SK-N-SH (cell line): ENCODE measurements around the gene JAK1. TPM values are rescaled to one million over a fixed set of nuclear protein-coding genes. Genes with fewer than 3 reads are reported as not detected.
A peak's percentile ranks its signal among the peaks of the same experiment; 100 is the strongest.

ENCODE experiments used
- CTCF ChIA-PET: fragments of 300-600, 350-600 bp; formaldehyde crosslinking; extraction: SDS; loops from one replicate; lab custom pipeline; 2021; lab: Yijun Ruan, JAX
- POLR2A ChIA-PET: fragments of 350-600 bp; sonication (Branson Sonifier 250); formaldehyde crosslinking; extraction: SDS; loops from one replicate; lab custom pipeline; 2020; ENCODE audit warnings: antibody characterized with exemption, inconsistent platforms; lab: Yijun Ruan, JAX
- DNase-seq: peaks from one replicate; pipeline ENCODE4 v3.0.0; 2012
- H2AFZ ChIP-seq: fragments of 200-600 bp; sonication (generic); 2 replicates; pipeline ENCODE4 v1.8.1; 2016; ENCODE audit warnings: antibody characterized with exemption, mild to moderate bottlenecking, low read depth
- H3F3A ChIP-seq: fragments of 200-600 bp; sonication (generic); replicated peaks from 2 replicates; pipeline ENCODE3; 2016; ENCODE audit warnings: antibody characterized with exemption, mild to moderate bottlenecking; ENCODE audit not compliant: insufficient read depth
- H3K27ac ChIP-seq, 2 experiments: fragments of 200-500 bp in 1 of 2; fragments of 200-600 bp in 1 of 2; sonication (Bioruptor generic) in 1 of 2; sonication (generic), shearing (Covaris generic) in 1 of 2; 2 replicates each; pipeline versions ENCODE4 v1.5.1 to v1.6.1; 2014 to 2016; ENCODE audit warnings: low read depth in 2 of 2, inconsistent platforms in 1 of 2, low read length in 1 of 2, mild to moderate bottlenecking in 1 of 2, mixed read lengths in 1 of 2
- H3K27me3 ChIP-seq: fragments of 200-600 bp; sonication (generic), shearing (Covaris generic); 2 replicates; pipeline ENCODE4 v1.6.1; 2016; ENCODE audit warnings: mixed run types; ENCODE audit not compliant: insufficient read depth
- H3K36me3 ChIP-seq, 2 experiments: fragments of 200-500 bp in 1 of 2; fragments of 200-600 bp in 1 of 2; sonication (Bioruptor generic) in 1 of 2; sonication (generic) in 1 of 2; replicated peaks in 1 of 2; 2 replicates each; pipeline versions ENCODE3 to v1.5.1; 2014 to 2016; ENCODE audit warnings: low read length in 1 of 2, mild to moderate bottlenecking in 1 of 2; ENCODE audit not compliant: insufficient read depth in 2 of 2, control insufficient read depth in 1 of 2
- H3K4me1 ChIP-seq, 2 experiments: fragments of 200-500 bp in 1 of 2; fragments of 200-600 bp in 1 of 2; sonication (Bioruptor generic) in 1 of 2; sonication (generic), shearing (Covaris generic) in 1 of 2; 2 replicates each; pipeline versions ENCODE4 v1.5.1 to v1.6.1; 2014 to 2016; ENCODE audit warnings: low read depth in 1 of 2, low read length in 1 of 2, mixed run types in 1 of 2; ENCODE audit not compliant: insufficient read depth in 2 of 2, control insufficient read depth in 1 of 2
- H3K4me2 ChIP-seq: fragments of 200-600 bp; sonication (generic), shearing (Covaris generic); 2 replicates; pipeline ENCODE4 v1.6.1; 2017; ENCODE audit warnings: mixed run types
- H3K4me3 ChIP-seq, 2 experiments: fragments of 200-500 bp in 1 of 2; fragments of 200-600 bp in 1 of 2; sonication (Bioruptor generic) in 1 of 2; sonication (generic), shearing (Covaris generic) in 1 of 2; 2 replicates each; pipeline versions ENCODE4 v1.5.1 to v1.8.1; 2014 to 2016; ENCODE audit warnings: low read depth in 2 of 2, inconsistent platforms in 1 of 2, low read length in 1 of 2, mild to moderate bottlenecking in 1 of 2, mixed read lengths in 1 of 2, moderate library complexity in 1 of 2
- H3K79me2 ChIP-seq: fragments of 200-600 bp; sonication (generic); 2 replicates; pipeline ENCODE4 v1.8.1; 2017; ENCODE audit warnings: mild to moderate bottlenecking; ENCODE audit not compliant: insufficient read depth
- H3K9ac ChIP-seq: fragments of 200-600 bp; sonication (generic); 2 replicates; pipeline ENCODE4 v1.6.1; 2017; ENCODE audit warnings: mixed run types
- H3K9me2 ChIP-seq: fragments of 200-600 bp; sonication (generic); 2 replicates; pipeline ENCODE4 v1.6.1; 2017; ENCODE audit warnings: mixed run types
- H3K9me3 ChIP-seq: fragments of 200-600 bp; sonication (generic); 2 replicates; pipeline ENCODE4 v1.6.1; 2017; ENCODE audit warnings: mixed run types, mild to moderate bottlenecking, moderate library complexity
- H4K20me1 ChIP-seq: fragments of 200-600 bp; sonication (generic); 2 replicates; pipeline ENCODE4 v1.6.1; 2017; ENCODE audit warnings: mild to moderate bottlenecking, mixed run types; ENCODE audit not compliant: insufficient read depth
- CHD2 ChIP-seq: fragments of 150-350 bp; IDR thresholded peaks from 2 replicates; pipeline ENCODE4 v1.6.1; 2018; ENCODE audit warnings: low read length; ENCODE audit not compliant: partially characterized antibody
- CTCF ChIP-seq: fragments of 200-600 bp; sonication (generic); IDR thresholded peaks from 2 replicates; pipeline ENCODE4 v1.6.1; 2017; ENCODE audit warnings: antibody characterized with exemption, mild to moderate bottlenecking, moderate library complexity
- EP300 ChIP-seq, 2 experiments: IDR thresholded peaks; 2 replicates each; pipeline versions ENCODE4 v1.4.0 to v1.6.1; 2012; ENCODE audit warnings: borderline replicate concordance in 1 of 2, low read depth in 1 of 2, low read length in 1 of 2
- FOXJ3 ChIP-seq: sonication (generic); formaldehyde crosslinking; IDR thresholded peaks from 2 replicates; pipeline ENCODE4 v1.5.1; 2020; ENCODE audit warnings: mild to moderate bottlenecking, missing genetic modification reagents
- FOXM1 ChIP-seq: IDR thresholded peaks from 2 replicates; pipeline ENCODE4 v1.4.0; 2012; ENCODE audit warnings: low read depth, mild to moderate bottlenecking
- GATA2 ChIP-seq: sonication (generic); formaldehyde crosslinking; IDR thresholded peaks from 2 replicates; pipeline ENCODE4 v1.5.0; 2020; ENCODE audit warnings: mild to moderate bottlenecking, missing genetic modification reagents
- JUND ChIP-seq: IDR thresholded peaks from 2 replicates; pipeline ENCODE4 v1.4.0; 2012
- MXI1 ChIP-seq: IDR thresholded peaks from 2 replicates; pipeline ENCODE4 v1.6.1; 2012; ENCODE audit warnings: mild to moderate bottlenecking, low read depth, low read length, improper control_type of control experiment
- NFIC ChIP-seq: IDR thresholded peaks from 2 replicates; pipeline ENCODE4 v1.4.0; 2012; ENCODE audit warnings: borderline replicate concordance
- NRF1 ChIP-seq: IDR thresholded peaks from 2 replicates; pipeline ENCODE4 v1.6.1; 2012; ENCODE audit warnings: low read depth, mild to moderate bottlenecking, low read length
- POLR2AphosphoS5 ChIP-seq: IDR thresholded peaks from 2 replicates; pipeline ENCODE4 v1.6.1; 2012; ENCODE audit warnings: low read depth, low read length
- RCOR1 ChIP-seq: fragments of 150-350 bp; IDR thresholded peaks from 2 replicates; pipeline ENCODE4 v1.6.1; 2017; ENCODE audit warnings: antibody characterized with exemption, low read length
- REST ChIP-seq: IDR thresholded peaks from 2 replicates; pipeline ENCODE4 v1.6.1; 2012; ENCODE audit warnings: mild to moderate bottlenecking, low read depth, low read length, moderate library complexity
- RXRA ChIP-seq: IDR thresholded peaks from 2 replicates; pipeline ENCODE4 v1.4.0; 2012; ENCODE audit warnings: low read depth, mild to moderate bottlenecking, borderline replicate concordance
- SIN3A ChIP-seq: IDR thresholded peaks from 2 replicates; pipeline ENCODE4 v1.6.1; 2012; ENCODE audit warnings: low read depth, mild to moderate bottlenecking, low read length, moderate library complexity, borderline replicate concordance
- SMC3 ChIP-seq: IDR thresholded peaks from 2 replicates; pipeline ENCODE4 v1.6.1; 2012; ENCODE audit warnings: low read depth, low read length, improper control_type of control experiment
- TAF1 ChIP-seq: IDR thresholded peaks from 2 replicates; pipeline ENCODE4 v1.6.1; 2012; ENCODE audit warnings: low read depth, mild to moderate bottlenecking, low read length, moderate library complexity, borderline replicate concordance
- TEAD4 ChIP-seq: IDR thresholded peaks from 2 replicates; pipeline ENCODE4 v1.4.0; 2012; ENCODE audit warnings: mild to moderate bottlenecking, borderline replicate concordance; ENCODE audit not compliant: insufficient read depth
- WGBS: methylation state at CpG from one replicate; pipeline ENCODE4 v1.1.6; 2017; ENCODE audit warnings: low lambda C conversion rate; 5-methylcytosine and 5-hydroxymethylcytosine counted together
- polyA plus RNA-seq, 3 experiments: library from polyadenylated mRNA; depleted of rRNA; stranded (reverse); fragments of >200 nt; gene quantifications; 2 replicates each; pipeline ENCODE4 v1.2.3, GENCODE V29; 2012

The JAK1 gene
- polyA plus RNA-seq, 1 of the 3 experiments (the other 2 are of a cell fraction) = 47.5 TPM

- Histone ChIP-seq H4K20me1 (peaks cover 10% of the 10 kb centered on the region), H3K79me2 (peaks cover 89% of the 10 kb centered on the region), H3K4me3 (no peak overlapping the region), H3K9me3 (no peaks in the 10 kb centered on the region), H3K4me2 (no peak overlapping the region), H3K36me3 (no peaks in the 10 kb centered on the region), H3K27me3 (no peaks in the 10 kb centered on the region), H3K9me2 (no peaks in the 10 kb centered on the region), H3F3A (peaks cover 31% of the 10 kb centered on the region), H2AFZ (no peak overlapping the region), H3K27ac (peak overlapping the region in 1 of 2 experiments; percentile 94; a peak in 1 of 4 replicates), H3K9ac (no peak overlapping the region), H3K4me1 (peaks cover 34 to 46% of the 10 kb centered on the region in 2 experiments)
- no peak for DNase-seq
- WGBS = 50% methylated on average over 2 of the region's 2 CpGs
- ChIA-PET POLR2A (no interaction called here), CTCF (interaction anchor here (0.5 kb wide), 1 partner anchor 138 kb away, joined by 5 read pairs; no protein-coding TSS in a partner anchor)
- no peak for TF ChIP-seq NFIC
- TF ChIP-seq POLR2AphosphoS5 = no peak
- TF ChIP-seq JUND = no peak
- no peak for TF ChIP-seq MXI1
- no peak for TF ChIP-seq CTCF
- TF ChIP-seq RXRA = no peak
- TF ChIP-seq SMC3 = no peak
- TF ChIP-seq FOXM1 = no peak
- no peak for TF ChIP-seq EP300 (IDR thresholded peaks at IDR 0.05; ENCODE audit: borderline replicate concordance in 1 of 2, low read depth in 1 of 2, low read length in 1 of 2)
- TF ChIP-seq NRF1 = no peak
- no peak for TF ChIP-seq REST
- no peak for TF ChIP-seq TAF1
Observed at GRCh38 chr1:64923294-64923718, 43.0 kb downstream of the JAK1 start.

- peak overlapping the region; percentile 89 to 94 for H3K27ac ChIP-seq
Observed at GRCh38 chr1:64922336-64922735, 44.0 kb downstream of the JAK1 start.

More at GRCh38 chr1:64922336-64922735, 44.0 kb downstream of the JAK1 start:
- Histone ChIP-seq H3K79me2 (peaks cover 85% of the 10 kb centered on the region), H2AFZ (no peak overlapping the region), H4K20me1 (peaks cover under 1% of the 10 kb centered on the region; the same call in 1 of the 2 replicates), H3K9ac (no peak overlapping the region), H3K4me3 (no peak overlapping the region), H3K9me2 (no peaks in the 10 kb centered on the region), H3K9me3 (no peaks in the 10 kb centered on the region), H3K4me2 (peak overlapping the region; percentile 79), H3F3A (peaks cover 38% of the 10 kb centered on the region), H3K4me1 (peaks cover 37 to 55% of the 10 kb centered on the region in 2 experiments), H3K36me3 (no peaks in the 10 kb centered on the region), H3K27me3 (no peaks in the 10 kb centered on the region)
- no peak for DNase-seq
- TF ChIP-seq FOXJ3 (CRISPR knock-in tag) = no peak
- TF ChIP-seq NFIC = no peak
- no peak for TF ChIP-seq SIN3A
- no peak for TF ChIP-seq REST
- TF ChIP-seq GATA2 (CRISPR knock-in tag) = no peak
- no peak for TF ChIP-seq TAF1
- TF ChIP-seq TEAD4 = no peak
- no peak for TF ChIP-seq MXI1
- TF ChIP-seq RCOR1 = no peak
- TF ChIP-seq CHD2 = no peak
- WGBS = 38% methylated on average over 2 of the region's 2 CpGs
- ChIA-PET POLR2A (no interaction called here), CTCF (no interaction called here)
